Testis (tissue), 3 donors: ENCODE measurements around the gene STIM1. TPM values are rescaled to one million over a fixed set of nuclear protein-coding genes. Genes with fewer than 3 reads are reported as not detected.

Experiments
- DNase-seq: peaks from one replicate; pipeline ENCODE4 v3.0.0-alpha.2; 2019
- H3K27ac ChIP-seq, 2 donors: fragments of 200-600 bp; sonication (generic); one replicate each; pipeline ENCODE4 v1.5.1; 2019
- H3K27me3 ChIP-seq: fragments of 200-600 bp; sonication (generic); one replicate; pipeline ENCODE4 v1.5.1; 2019
- H3K36me3 ChIP-seq: fragments of 200-600 bp; sonication (generic); one replicate; pipeline ENCODE4 v1.5.1; 2017; ENCODE audit warnings: low read depth; ENCODE audit errors: missing control alignments
- H3K4me1 ChIP-seq: fragments of 200-600 bp; sonication (generic); one replicate; pipeline ENCODE4 v1.5.1; 2019
- H3K4me3 ChIP-seq, 2 donors: fragments of 200-600 bp; sonication (generic); one replicate each; pipeline ENCODE4 v1.5.1; 2017 to 2019
- H3K9me3 ChIP-seq: fragments of 200-600 bp; sonication (generic); one replicate; pipeline ENCODE4 v1.5.1; 2017
- POLR2A ChIP-seq: fragments of 450-650 bp; IDR thresholded peaks from one replicate; pipeline ENCODE4 v1.6.1; 2017; ENCODE audit warnings: antibody characterized with exemption, mild to moderate bottlenecking, moderate library complexity
- WGBS, 2 donors: methylation state at CpG; one replicate each; pipeline ENCODE4 v1.1.5; 2018; 5-methylcytosine and 5-hydroxymethylcytosine counted together
- intact Hi-C: fragments of 100-400 bp; cut with DNase I; formaldehyde crosslinking; loops from one replicate; pipeline ENCODE4 v1.15.1; 2023; ENCODE audit warnings: low total_unique reads
- polyA plus RNA-seq: library from polyadenylated mRNA; stranded (reverse); fragments of 350-450 nt; fragmentation: Illumina TruSeq; extraction: RNeasy Lipid Tissue Mini Kit (QIAGEN cat#74804); gene quantifications from one replicate; pipeline ENCODE4 v1.2.3, GENCODE V29; 2014; ENCODE audit warnings: low read depth, low replicate concordance; ENCODE audit not compliant: insufficient read depth
- total RNA-seq, 2 donors: library from RNA; depleted of rRNA; stranded (reverse); fragments of >200 nt; gene quantifications; one replicate each; pipeline ENCODE4 v1.2.3, GENCODE V29; 2016
- TF ChIP-seq, protein P1 (sequence below), 3 experiments: fragments of 450-650 bp in 2 of 3; fragments of 200-600 bp in 1 of 3; sonication (generic) in 1 of 3; IDR thresholded peaks; one replicate each; pipeline ENCODE4 v1.5.1; 2016 to 2019; ENCODE audit warnings: antibody characterized with exemption in 3 of 3, mild to moderate bottlenecking in 2 of 3, moderate library complexity in 1 of 3

The STIM1 gene
- total and polyA plus RNA-seq, 3 donors from 2014 or later = 78.2 to 95.5 (median 87.1) TPM

DNA sequence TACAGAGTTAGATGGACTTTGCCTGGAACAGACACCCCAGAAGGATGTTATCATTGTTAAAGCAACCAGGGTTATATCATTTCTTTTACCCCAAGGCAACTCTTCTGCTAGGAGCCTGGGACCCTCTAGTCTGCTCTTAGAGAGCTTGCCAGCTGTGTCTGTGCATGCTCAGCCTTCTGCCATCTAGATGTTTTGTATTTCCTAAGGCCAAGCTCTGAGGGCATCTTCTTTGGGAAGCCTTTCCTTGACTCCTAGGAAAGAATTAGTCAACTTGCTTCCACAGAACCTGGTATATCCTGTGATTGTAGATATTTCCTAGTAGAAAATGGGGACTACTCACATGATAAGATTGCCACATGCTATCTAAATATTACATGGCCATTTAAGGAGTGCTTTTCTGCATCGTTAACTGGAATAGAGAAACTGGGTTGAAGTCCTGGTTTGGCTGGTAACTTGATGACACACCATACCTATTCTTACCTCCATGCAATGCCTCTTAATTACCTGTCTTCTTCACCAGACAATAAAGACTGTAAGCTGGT lies 87.6 kb downstream of the STIM1 start:
- Histone ChIP-seq H3K9me3 (no peaks in the 10 kb centered on the region), H3K27ac (no peak overlapping the region), H3K27me3 (no peaks in the 10 kb centered on the region), H3K4me1 (peaks cover 19% of the 10 kb centered on the region), H3K4me3 (no peak overlapping the region), H3K36me3 (no peaks in the 10 kb centered on the region)
- WGBS, 2 donors = 70 to 81% methylated on average over 1 of the region's 1 CpG
- intact Hi-C loops = no loop called here
- TF ChIP-seq POLR2A = no peak
- TF ChIP-seq, protein P1, sequence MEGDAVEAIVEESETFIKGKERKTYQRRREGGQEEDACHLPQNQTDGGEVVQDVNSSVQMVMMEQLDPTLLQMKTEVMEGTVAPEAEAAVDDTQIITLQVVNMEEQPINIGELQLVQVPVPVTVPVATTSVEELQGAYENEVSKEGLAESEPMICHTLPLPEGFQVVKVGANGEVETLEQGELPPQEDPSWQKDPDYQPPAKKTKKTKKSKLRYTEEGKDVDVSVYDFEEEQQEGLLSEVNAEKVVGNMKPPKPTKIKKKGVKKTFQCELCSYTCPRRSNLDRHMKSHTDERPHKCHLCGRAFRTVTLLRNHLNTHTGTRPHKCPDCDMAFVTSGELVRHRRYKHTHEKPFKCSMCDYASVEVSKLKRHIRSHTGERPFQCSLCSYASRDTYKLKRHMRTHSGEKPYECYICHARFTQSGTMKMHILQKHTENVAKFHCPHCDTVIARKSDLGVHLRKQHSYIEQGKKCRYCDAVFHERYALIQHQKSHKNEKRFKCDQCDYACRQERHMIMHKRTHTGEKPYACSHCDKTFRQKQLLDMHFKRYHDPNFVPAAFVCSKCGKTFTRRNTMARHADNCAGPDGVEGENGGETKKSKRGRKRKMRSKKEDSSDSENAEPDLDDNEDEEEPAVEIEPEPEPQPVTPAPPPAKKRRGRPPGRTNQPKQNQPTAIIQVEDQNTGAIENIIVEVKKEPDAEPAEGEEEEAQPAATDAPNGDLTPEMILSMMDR (IDR thresholded peaks at IDR 0.05) = no peak
- no peak for DNase-seq

DNA sequence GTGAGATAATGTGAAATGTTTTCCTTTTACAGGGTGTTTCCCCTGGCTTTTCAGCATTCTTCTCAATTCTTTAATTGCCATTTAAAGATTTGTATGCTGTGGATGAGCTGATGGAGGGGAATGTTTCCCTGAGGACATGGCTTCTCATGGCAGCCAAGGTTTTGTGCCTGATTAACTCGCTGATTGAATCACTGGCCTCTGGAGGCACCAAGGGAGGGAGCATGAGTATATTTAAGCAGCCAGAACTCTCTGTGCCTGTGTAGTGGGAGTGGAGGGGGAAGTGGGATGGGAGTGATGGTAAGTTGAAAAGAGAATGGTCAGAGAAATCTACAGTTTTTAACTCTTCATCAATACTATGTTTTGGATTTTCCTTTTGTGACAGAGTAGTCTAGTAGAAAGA lies 88.7 kb downstream of the STIM1 start:
- no peaks in the 10 kb centered on the region for H3K36me3 ChIP-seq
- H3K27me3 ChIP-seq = no peaks in the 10 kb centered on the region
- no peak overlapping the region for H3K4me3 ChIP-seq
- H3K27ac ChIP-seq = peak overlapping the region in 1 of 2 donors; percentile 21
- TF ChIP-seq, protein P1 (IDR thresholded peaks at IDR 0.05) = no peak
- no peak for TF ChIP-seq POLR2A
- intact Hi-C loops = no loop called here
- DNase-seq = peak; percentile 42
- H3K4me1 ChIP-seq = peaks cover 19% of the 10 kb centered on the region
- 23 to 27% methylated on average over 1 of the region's 1 CpG for WGBS, 2 donors
- H3K9me3 ChIP-seq = no peaks in the 10 kb centered on the region

DNA sequence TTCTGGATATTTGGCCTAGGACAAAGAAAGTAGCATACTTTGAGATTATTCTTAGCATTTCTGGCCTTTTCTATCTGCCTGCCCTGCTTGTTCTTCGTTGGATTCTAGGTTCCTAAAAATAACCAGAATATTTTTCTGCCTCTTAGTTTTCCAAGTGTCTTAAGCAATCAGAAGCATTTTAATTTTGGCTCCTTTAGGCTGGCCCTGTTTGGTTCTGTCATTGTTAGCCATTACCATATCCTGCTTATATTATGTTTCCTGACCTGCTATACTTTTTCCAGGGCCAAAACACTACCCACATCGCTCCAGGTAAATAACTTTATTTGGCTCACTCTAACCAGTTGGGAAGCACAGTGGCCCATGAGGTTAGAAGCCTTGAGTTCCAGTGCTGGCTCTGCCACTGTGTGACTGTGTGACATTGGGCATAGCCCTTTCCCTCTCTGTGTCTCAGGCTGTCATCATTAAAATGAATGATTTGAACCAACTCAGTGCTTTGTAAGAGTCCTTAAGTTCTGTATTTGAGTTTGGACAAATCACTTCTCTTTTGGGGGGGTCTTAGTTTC lies 91.1 kb downstream of the STIM1 start:
- TF ChIP-seq POLR2A = no peak
- TF ChIP-seq, protein P1 (IDR thresholded peaks at IDR 0.05) = no peak
- DNase-seq = no peak
- Histone ChIP-seq H3K9me3 (no peaks in the 10 kb centered on the region), H3K27me3 (no peaks in the 10 kb centered on the region), H3K36me3 (no peaks in the 10 kb centered on the region), H3K27ac (peak overlapping the region; percentile 74 to 89), H3K4me3 (no peak overlapping the region), H3K4me1 (peaks cover 28% of the 10 kb centered on the region)
- intact Hi-C loops = no loop called here
- WGBS, 2 donors = 35 to 57% methylated on average over 2 of the region's 2 CpGs

DNA sequence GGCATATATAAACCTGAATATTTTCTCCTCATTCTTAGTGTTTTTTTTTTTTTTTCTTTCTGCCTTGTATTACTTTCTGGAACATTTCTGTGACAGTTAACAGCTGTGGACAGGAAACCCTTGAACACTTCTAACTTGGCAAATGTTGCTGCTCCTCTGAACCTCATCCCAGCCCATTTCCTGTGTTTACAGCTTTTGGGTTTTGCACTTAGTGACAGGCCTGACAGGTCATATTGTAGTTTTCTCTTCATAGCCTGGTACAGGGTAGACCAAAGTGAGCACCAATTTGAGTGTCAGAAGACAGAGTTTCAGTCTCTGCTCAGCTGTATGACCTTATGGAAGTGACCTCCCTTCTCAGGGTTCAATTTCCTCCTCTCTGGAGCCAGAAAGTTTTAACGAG lies 91.6 kb downstream of the STIM1 start:
- Histone ChIP-seq H3K4me3 (no peak overlapping the region), H3K36me3 (no peaks in the 10 kb centered on the region), H3K9me3 (no peaks in the 10 kb centered on the region), H3K27ac (peak overlapping the region; percentile 74 to 89), H3K4me1 (peaks cover 28% of the 10 kb centered on the region), H3K27me3 (no peaks in the 10 kb centered on the region)
- 24 to 33% methylated on average over 1 of the region's 1 CpG for WGBS, 2 donors
- TF ChIP-seq, protein P1 (IDR thresholded peaks at IDR 0.05) = no peak
- no peak for TF ChIP-seq POLR2A
- intact Hi-C loops = no loop called here
- DNase-seq = peak; percentile 39

DNA sequence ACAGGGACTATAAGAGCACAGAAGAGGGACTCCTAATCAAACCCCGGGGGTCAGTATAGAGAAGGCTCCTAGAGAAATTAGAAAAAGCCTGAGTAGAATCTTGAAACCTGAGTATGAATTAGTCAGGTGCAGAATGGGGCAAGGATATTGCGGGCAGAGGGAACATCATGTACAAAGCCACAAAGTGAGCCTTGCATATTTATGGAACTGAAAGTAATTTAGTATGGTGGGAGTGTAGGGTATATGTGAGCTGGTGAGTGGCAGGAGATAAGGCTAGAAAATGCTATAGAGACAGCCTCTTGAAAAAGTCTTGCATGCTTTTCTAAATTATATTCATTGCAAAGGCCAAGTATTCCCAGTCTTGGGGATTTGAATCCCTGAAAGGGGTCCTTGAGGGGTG lies 93.7 kb downstream of the STIM1 start:
- H3K4me3 ChIP-seq = no peak overlapping the region
- no peak for DNase-seq
- no peaks in the 10 kb centered on the region for H3K9me3 ChIP-seq
- intact Hi-C loops = no loop called here
- H3K27me3 ChIP-seq = no peaks in the 10 kb centered on the region
- no peak overlapping the region for H3K27ac ChIP-seq
- WGBS, 2 donors = 71 to 83% methylated on average over 2 of the region's 2 CpGs
- TF ChIP-seq, protein P1 (IDR thresholded peaks at IDR 0.05) = no peak
- TF ChIP-seq POLR2A = no peak
- peaks cover 25% of the 10 kb centered on the region for H3K4me1 ChIP-seq
- no peaks in the 10 kb centered on the region for H3K36me3 ChIP-seq
